ENCODE measurements around the gene TIMMDC1.

TIMMDC1 gene

GRCh38 chr3:119470866-119471265, 27.5 kb upstream of the TIMMDC1 start:
- H3K4me2 ChIP-seq (ENCODE audit: low read length, poor library complexity, severe bottlenecking) = no peak overlapping the region
- H2BK5ac ChIP-seq (ENCODE audit: low read depth, low read length, poor library complexity, severe bottlenecking) = no peak overlapping the region
- H3K23ac ChIP-seq (ENCODE audit: low read length in 2 of 2) = no peak overlapping the region
- H3K4me1 ChIP-seq (ENCODE audit: control insufficient read depth, insufficient read depth, low read depth, low read length) = peaks cover 3% of the 10 kb centered on the region
- no peak overlapping the region for H3K14ac ChIP-seq (ENCODE audit: low read length in 2 of 2)
- H3K4me3 ChIP-seq (ENCODE audit: insufficient read depth in 1 of 2, low read depth in 1 of 2, low read length in 2 of 2) = no peak overlapping the region
- H2BK120ac ChIP-seq (ENCODE audit: low read depth, low read length) = no peak overlapping the region
- no peak overlapping the region for H3K27ac ChIP-seq (ENCODE audit: low read length, poor library complexity, severe bottlenecking)
- no peak overlapping the region for H3K9ac ChIP-seq (ENCODE audit: low read length)
- no peak overlapping the region for H4K91ac ChIP-seq (ENCODE audit: low read length)
- H4K8ac ChIP-seq (ENCODE audit: low read length) = no peak overlapping the region
- no peak overlapping the region for H2BK12ac ChIP-seq (ENCODE audit: low read length in 2 of 2)
- no peaks in the 10 kb centered on the region for H3K27me3 ChIP-seq (ENCODE audit: control insufficient read depth in 1 of 2, insufficient read depth in 1 of 2, low read length in 2 of 2)
- H2AK5ac ChIP-seq (ENCODE audit: low read length, severe bottlenecking) = no peak overlapping the region
- H3K36me3 ChIP-seq (ENCODE audit: control insufficient read depth in 1 of 2, insufficient read depth in 2 of 2, low read depth in 1 of 2, low read length in 2 of 2) = peaks cover 8 to 38% of the 10 kb centered on the region in 2 experiments
- H3K18ac ChIP-seq (ENCODE audit: low read depth in 1 of 2, low read length in 2 of 2) = no peak overlapping the region
- peaks cover 23% of the 10 kb centered on the region for H3K79me1 ChIP-seq (replicated peaks; ENCODE audit: low read length, poor library complexity, severe bottlenecking)
- H2AFZ ChIP-seq (ENCODE audit: low read depth, low read length) = no peak overlapping the region
- WGBS = 98% methylated on average over 6 of the region's 6 CpGs
- no peak for DNase-seq
- no peak overlapping the region for H2BK15ac ChIP-seq (ENCODE audit: low read depth, poor library complexity, severe bottlenecking)
- no peaks in the 10 kb centered on the region for H3K9me3 ChIP-seq (ENCODE audit: control insufficient read depth, low read length)
- no peak overlapping the region for H3K4ac ChIP-seq (ENCODE audit: low read depth in 1 of 2, low read length in 2 of 2)

DNA sequence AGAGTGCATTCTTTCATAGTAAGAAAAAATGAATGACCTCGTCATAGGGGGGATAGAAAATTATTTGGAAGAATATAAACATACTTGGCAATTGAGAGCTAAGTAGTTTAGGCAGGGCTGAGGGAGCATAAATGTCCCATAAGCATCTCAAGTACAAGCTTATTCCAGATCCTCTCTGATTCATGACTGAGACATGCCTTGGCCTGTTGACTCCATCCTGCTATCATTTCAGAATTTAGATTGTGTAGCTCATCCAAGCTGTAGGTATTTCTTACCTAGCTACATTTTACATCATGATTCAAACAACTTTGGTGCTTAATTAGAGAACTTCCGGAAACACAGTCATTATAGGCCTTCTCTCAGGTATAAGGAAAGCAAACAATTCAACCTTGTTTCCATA, 17.3 kb upstream of the TIMMDC1 start:
- no peak overlapping the region for H2BK15ac ChIP-seq (ENCODE audit: low read depth, poor library complexity, severe bottlenecking)
- H2BK120ac ChIP-seq (ENCODE audit: low read depth, low read length) = no peak overlapping the region
- H3K27me3 ChIP-seq (ENCODE audit: control insufficient read depth in 1 of 2, insufficient read depth in 1 of 2, low read length in 2 of 2) = no peaks in the 10 kb centered on the region
- H2AFZ ChIP-seq (ENCODE audit: low read depth, low read length) = no peak overlapping the region
- no peak for DNase-seq
- no peaks in the 10 kb centered on the region for H3K4me1 ChIP-seq (ENCODE audit: control insufficient read depth, insufficient read depth, low read depth, low read length)
- no peak overlapping the region for H2BK5ac ChIP-seq (ENCODE audit: low read depth, low read length, poor library complexity, severe bottlenecking)
- peaks cover 4 to 66% of the 10 kb centered on the region in 2 experiments for H3K36me3 ChIP-seq (ENCODE audit: control insufficient read depth in 1 of 2, insufficient read depth in 2 of 2, low read depth in 1 of 2, low read length in 2 of 2)
- H3K4me2 ChIP-seq (ENCODE audit: low read length, poor library complexity, severe bottlenecking) = no peak overlapping the region
- no peak overlapping the region for H2AK5ac ChIP-seq (ENCODE audit: low read length, severe bottlenecking)
- H3K4ac ChIP-seq (ENCODE audit: low read depth in 1 of 2, low read length in 2 of 2) = no peak overlapping the region
- 89% methylated on average over 2 of the region's 2 CpGs for WGBS
- no peak overlapping the region for H3K27ac ChIP-seq (ENCODE audit: low read length, poor library complexity, severe bottlenecking)
- H4K91ac ChIP-seq (ENCODE audit: low read length) = no peak overlapping the region
- H3K9me3 ChIP-seq (ENCODE audit: control insufficient read depth, low read length) = no peaks in the 10 kb centered on the region
- H2BK12ac ChIP-seq (ENCODE audit: low read length in 2 of 2) = no peak overlapping the region
- H3K79me1 ChIP-seq (replicated peaks; ENCODE audit: low read length, poor library complexity, severe bottlenecking) = peaks cover 2% of the 10 kb centered on the region
- H3K23ac ChIP-seq (ENCODE audit: low read length in 2 of 2) = no peak overlapping the region
- no peak overlapping the region for H4K8ac ChIP-seq (ENCODE audit: low read length)
- H3K4me3 ChIP-seq (ENCODE audit: insufficient read depth in 1 of 2, low read depth in 1 of 2, low read length in 2 of 2) = no peak overlapping the region
- no peak overlapping the region for H3K18ac ChIP-seq (ENCODE audit: low read depth in 1 of 2, low read length in 2 of 2)
- H3K9ac ChIP-seq (ENCODE audit: low read length) = no peak overlapping the region
- H3K14ac ChIP-seq (ENCODE audit: low read length in 2 of 2) = no peak overlapping the region

GRCh38 chr3:119483101-119483500, 15.2 kb upstream of the TIMMDC1 start:
- 91% methylated on average over 1 of the region's 1 CpG for WGBS
- no peak overlapping the region for H3K4me3 ChIP-seq (ENCODE audit: insufficient read depth in 1 of 2, low read depth in 1 of 2, low read length in 2 of 2)
- no peak overlapping the region for H3K9ac ChIP-seq (ENCODE audit: low read length)
- H2AFZ ChIP-seq (ENCODE audit: low read depth, low read length) = no peak overlapping the region
- no peak overlapping the region for H2BK5ac ChIP-seq (ENCODE audit: low read depth, low read length, poor library complexity, severe bottlenecking)
- no peaks in the 10 kb centered on the region for H3K27me3 ChIP-seq (ENCODE audit: control insufficient read depth in 1 of 2, insufficient read depth in 1 of 2, low read length in 2 of 2)
- H3K18ac ChIP-seq (ENCODE audit: low read depth in 1 of 2, low read length in 2 of 2) = no peak overlapping the region
- no peak overlapping the region for H2BK15ac ChIP-seq (ENCODE audit: low read depth, poor library complexity, severe bottlenecking)
- no peak overlapping the region for H4K91ac ChIP-seq (ENCODE audit: low read length)
- no peak overlapping the region for H2BK12ac ChIP-seq (ENCODE audit: low read length in 2 of 2)
- no peaks in the 10 kb centered on the region for H3K4me1 ChIP-seq (ENCODE audit: control insufficient read depth, insufficient read depth, low read depth, low read length)
- H3K4me2 ChIP-seq (ENCODE audit: low read length, poor library complexity, severe bottlenecking) = no peak overlapping the region
- no peak overlapping the region for H3K23ac ChIP-seq (ENCODE audit: low read length in 2 of 2)
- no peak overlapping the region for H4K8ac ChIP-seq (ENCODE audit: low read length)
- no peak overlapping the region for H3K27ac ChIP-seq (ENCODE audit: low read length, poor library complexity, severe bottlenecking)
- no peaks in the 10 kb centered on the region for H3K9me3 ChIP-seq (ENCODE audit: control insufficient read depth, low read length)
- no peak overlapping the region for H2BK120ac ChIP-seq (ENCODE audit: low read depth, low read length)
- H3K36me3 ChIP-seq (ENCODE audit: control insufficient read depth in 1 of 2, insufficient read depth in 2 of 2, low read depth in 1 of 2, low read length in 2 of 2) = peaks cover 3 to 64% of the 10 kb centered on the region in 2 experiments
- H3K79me1 ChIP-seq (replicated peaks; ENCODE audit: low read length, poor library complexity, severe bottlenecking) = no peaks in the 10 kb centered on the region
- no peak overlapping the region for H3K14ac ChIP-seq (ENCODE audit: low read length in 2 of 2)
- no peak overlapping the region for H3K4ac ChIP-seq (ENCODE audit: low read depth in 1 of 2, low read length in 2 of 2)
- no peak for DNase-seq
- H2AK5ac ChIP-seq (ENCODE audit: low read length, severe bottlenecking) = no peak overlapping the region

GRCh38 chr3:119485563-119485962, 12.8 kb upstream of the TIMMDC1 start:
- 100% methylated on average over 2 of the region's 2 CpGs for WGBS
- no peak overlapping the region for H3K14ac ChIP-seq (ENCODE audit: low read length in 2 of 2)
- no peak overlapping the region for H2AFZ ChIP-seq (ENCODE audit: low read depth, low read length)
- no peak overlapping the region for H3K23ac ChIP-seq (ENCODE audit: low read length in 2 of 2)
- DNase-seq = no peak
- no peak overlapping the region for H4K8ac ChIP-seq (ENCODE audit: low read length)
- H2BK5ac ChIP-seq (ENCODE audit: low read depth, low read length, poor library complexity, severe bottlenecking) = no peak overlapping the region
- H3K36me3 ChIP-seq (ENCODE audit: control insufficient read depth in 1 of 2, insufficient read depth in 2 of 2, low read depth in 1 of 2, low read length in 2 of 2) = peaks cover 10 to 69% of the 10 kb centered on the region in 2 experiments
- H3K27me3 ChIP-seq (ENCODE audit: control insufficient read depth in 1 of 2, insufficient read depth in 1 of 2, low read length in 2 of 2) = no peaks in the 10 kb centered on the region
- H2BK120ac ChIP-seq (ENCODE audit: low read depth, low read length) = no peak overlapping the region
- H3K18ac ChIP-seq (ENCODE audit: low read depth in 1 of 2, low read length in 2 of 2) = no peak overlapping the region
- no peak overlapping the region for H3K9ac ChIP-seq (ENCODE audit: low read length)
- no peak overlapping the region for H3K27ac ChIP-seq (ENCODE audit: low read length, poor library complexity, severe bottlenecking)
- no peak overlapping the region for H2BK12ac ChIP-seq (ENCODE audit: low read length in 2 of 2)
- no peaks in the 10 kb centered on the region for H3K9me3 ChIP-seq (ENCODE audit: control insufficient read depth, low read length)
- H2BK15ac ChIP-seq (ENCODE audit: low read depth, poor library complexity, severe bottlenecking) = no peak overlapping the region
- no peaks in the 10 kb centered on the region for H3K79me1 ChIP-seq (replicated peaks; ENCODE audit: low read length, poor library complexity, severe bottlenecking)
- no peak overlapping the region for H2AK5ac ChIP-seq (ENCODE audit: low read length, severe bottlenecking)
- H4K91ac ChIP-seq (ENCODE audit: low read length) = no peak overlapping the region
- H3K4ac ChIP-seq (ENCODE audit: low read depth in 1 of 2, low read length in 2 of 2) = no peak overlapping the region
- no peak overlapping the region for H3K4me2 ChIP-seq (ENCODE audit: low read length, poor library complexity, severe bottlenecking)
- no peak overlapping the region for H3K4me3 ChIP-seq (ENCODE audit: insufficient read depth in 1 of 2, low read depth in 1 of 2, low read length in 2 of 2)
- no peaks in the 10 kb centered on the region for H3K4me1 ChIP-seq (ENCODE audit: control insufficient read depth, insufficient read depth, low read depth, low read length)
